GM19351 (cell line): Measurements from ENCODE around the gene PCDHA1.
"Not testable (repeated sequence)": the region's sequence is repeated elsewhere in the genome, so short reads cannot be mapped to it uniquely, and the experiment has no call there.

ENCODE experiments used
- ATAC-seq: cut with Tn5 transposase; IDR thresholded peaks from one replicate; pipeline ENCODE4 v1.9.1; 2021; ENCODE audit warnings: mild to moderate bottlenecking, moderate library complexity; ENCODE audit not compliant: unreplicated experiment

The PCDHA1 gene

GRCh38 chr5:140849831-140850634 is 64.1 kb downstream of the PCDHA1 start:
- ATAC-seq = not testable (repeated sequence)

GRCh38 chr5:140855772-140856674 is 70.1 kb downstream of the PCDHA1 start, which contains the start of gene PCDHA10:
Gene PCDHA10 (plus strand): TSS chr5:140855897. CDS start chr5:140856049, 152 bp downstream.
- ATAC-seq = no peak

- no peak for ATAC-seq
Observed at GRCh38 chr5:140857177-140857986, 71.4 kb downstream of the PCDHA1 start.

- ATAC-seq = no peak
Observed at GRCh38 chr5:140857987-140858240, 72.0 kb downstream of the PCDHA1 start.

DNA sequence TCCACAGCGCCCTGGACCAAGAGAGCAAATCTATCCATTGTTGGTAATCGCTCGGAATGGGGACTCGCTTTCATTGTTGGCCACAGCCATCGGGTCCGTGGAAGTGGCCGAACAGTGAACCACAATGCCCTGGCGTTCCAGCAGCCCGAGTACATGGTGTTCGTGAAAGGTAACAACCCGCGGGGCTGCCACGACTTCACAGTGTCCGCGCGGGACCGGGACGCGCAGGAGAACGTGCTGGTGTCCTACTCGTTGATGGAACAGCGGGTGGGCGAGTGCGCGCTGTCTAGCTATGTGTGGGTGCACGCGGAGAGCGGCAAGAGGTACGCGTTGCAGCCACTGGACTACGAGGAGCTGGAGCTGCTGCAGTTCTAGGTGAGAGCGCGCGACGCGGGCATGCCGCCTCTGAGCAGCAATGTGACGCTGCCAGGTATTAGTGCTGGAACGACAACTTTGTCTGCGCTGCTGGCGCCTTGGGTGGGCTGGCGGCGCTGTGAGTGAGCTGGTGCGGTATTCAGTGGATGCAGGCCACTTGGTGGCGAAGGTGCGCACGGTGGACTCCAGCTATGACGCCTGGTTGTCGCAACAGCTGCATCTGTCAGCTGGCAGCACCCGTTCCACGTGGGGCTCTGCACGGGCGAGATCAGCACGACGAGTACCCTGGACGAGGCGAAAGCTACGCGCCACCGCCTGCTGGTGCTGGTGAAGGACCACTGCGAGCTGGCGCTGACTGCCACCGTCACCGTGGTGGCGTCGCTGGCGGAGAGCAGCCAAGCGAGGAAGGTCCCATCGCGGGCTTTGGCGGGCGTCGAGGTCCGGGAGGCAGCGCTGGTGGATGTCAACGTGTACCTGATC is 76.7 kb downstream of the PCDHA1 start:
- ATAC-seq = no peak

DNA sequence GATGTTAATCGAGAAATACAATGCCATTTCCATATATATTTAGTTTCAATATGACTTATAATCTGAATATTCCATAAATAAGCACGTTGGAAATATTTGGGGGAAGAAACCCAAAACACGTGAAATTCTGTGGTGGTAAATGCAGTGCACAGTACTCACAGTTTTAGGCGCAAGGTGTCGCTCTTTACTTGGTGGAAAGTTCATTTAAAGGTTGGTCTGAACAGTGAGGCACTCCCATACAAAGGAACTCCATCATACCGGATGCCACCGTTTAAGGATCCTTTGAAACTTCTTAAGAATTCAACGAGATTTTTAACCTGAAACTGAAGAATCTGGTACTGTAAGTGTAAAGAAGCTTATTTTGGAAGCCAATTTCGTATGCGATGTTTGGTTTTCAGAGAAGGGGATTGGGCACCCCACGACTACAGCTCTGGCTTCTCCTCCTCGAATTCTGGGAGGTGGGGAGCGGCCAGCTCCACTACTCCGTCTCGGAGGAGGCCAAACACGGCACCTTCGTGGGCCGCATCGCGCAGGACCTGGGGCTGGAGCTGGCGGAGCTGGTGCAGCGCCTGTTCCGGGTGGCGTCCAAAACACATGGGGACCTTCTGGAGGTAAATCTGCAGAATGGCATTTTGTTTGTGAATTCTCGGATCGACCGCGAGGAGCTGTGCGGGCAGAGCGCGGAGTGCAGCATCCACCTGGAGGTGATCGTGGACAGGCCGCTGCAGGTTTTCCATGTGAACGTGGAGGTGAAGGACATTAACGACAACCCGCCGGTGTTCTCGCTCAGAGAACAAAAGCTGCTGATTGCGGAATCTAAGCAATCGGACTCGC is 83.0 kb downstream of the PCDHA1 start, which contains the start of gene PCDHA11:
PCDHA11 (plus strand) TSS at position 237 of the 834 bp plus-strand sequence; CDS start at position 384, 147 bp downstream.
- ATAC-seq = no peak

GRCh38 chr5:140869555-140869886 is 83.6 kb downstream of the PCDHA1 start:
- no peak for ATAC-seq

- ATAC-seq = no peak
Observed at GRCh38 chr5:140870221-140871201, 84.6 kb downstream of the PCDHA1 start.

- ATAC-seq = no peak
Observed at GRCh38 chr5:140875085-140876065, 89.4 kb downstream of the PCDHA1 start, which contains the start of gene PCDHA12. Gene PCDHA12 (plus strand): TSS chr5:140875308. CDS start chr5:140875473, 165 bp downstream.

DNA sequence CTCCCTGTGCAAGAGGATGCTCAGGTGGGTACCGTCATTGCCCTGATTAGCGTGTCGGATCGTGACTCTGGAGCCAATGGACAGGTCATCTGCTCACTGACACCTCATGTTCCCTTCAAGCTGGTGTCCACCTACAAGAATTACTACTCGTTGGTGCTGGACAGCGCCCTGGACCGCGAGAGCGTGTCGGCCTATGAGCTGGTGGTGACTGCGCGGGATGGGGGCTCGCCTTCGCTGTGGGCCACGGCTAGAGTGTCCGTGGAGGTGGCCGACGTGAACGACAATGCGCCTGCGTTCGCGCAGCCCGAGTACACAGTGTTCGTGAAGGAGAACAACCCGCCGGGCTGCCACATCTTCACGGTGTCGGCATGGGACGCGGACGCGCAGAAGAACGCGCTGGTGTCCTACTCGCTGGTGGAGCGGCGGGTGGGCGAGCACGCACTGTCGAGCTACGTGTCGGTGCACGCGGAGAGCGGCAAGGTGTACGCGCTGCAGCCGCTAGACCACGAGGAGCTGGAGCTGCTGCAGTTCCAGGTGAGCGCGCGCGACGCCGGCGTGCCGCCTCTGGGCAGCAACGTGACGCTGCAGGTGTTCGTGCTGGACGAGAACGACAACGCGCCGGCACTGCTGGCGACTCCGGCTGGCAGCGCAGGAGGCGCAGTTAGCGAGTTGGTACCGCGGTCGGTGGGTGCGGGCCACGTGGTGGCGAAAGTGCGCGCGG is 90.8 kb downstream of the PCDHA1 start:
- not testable (repeated sequence) for ATAC-seq

DNA sequence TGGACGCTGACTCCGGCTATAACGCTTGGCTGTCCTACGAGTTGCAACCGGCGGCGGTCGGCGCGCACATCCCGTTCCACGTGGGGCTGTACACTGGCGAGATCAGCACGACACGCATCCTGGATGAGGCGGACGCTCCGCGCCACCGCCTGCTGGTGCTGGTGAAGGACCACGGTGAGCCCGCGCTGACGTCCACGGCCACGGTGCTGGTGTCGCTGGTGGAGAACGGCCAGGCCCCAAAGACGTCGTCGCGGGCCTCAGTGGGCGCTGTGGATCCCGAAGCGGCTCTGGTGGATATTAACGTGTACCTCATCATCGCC is 91.3 kb downstream of the PCDHA1 start:
- ATAC-seq = no peak

DNA sequence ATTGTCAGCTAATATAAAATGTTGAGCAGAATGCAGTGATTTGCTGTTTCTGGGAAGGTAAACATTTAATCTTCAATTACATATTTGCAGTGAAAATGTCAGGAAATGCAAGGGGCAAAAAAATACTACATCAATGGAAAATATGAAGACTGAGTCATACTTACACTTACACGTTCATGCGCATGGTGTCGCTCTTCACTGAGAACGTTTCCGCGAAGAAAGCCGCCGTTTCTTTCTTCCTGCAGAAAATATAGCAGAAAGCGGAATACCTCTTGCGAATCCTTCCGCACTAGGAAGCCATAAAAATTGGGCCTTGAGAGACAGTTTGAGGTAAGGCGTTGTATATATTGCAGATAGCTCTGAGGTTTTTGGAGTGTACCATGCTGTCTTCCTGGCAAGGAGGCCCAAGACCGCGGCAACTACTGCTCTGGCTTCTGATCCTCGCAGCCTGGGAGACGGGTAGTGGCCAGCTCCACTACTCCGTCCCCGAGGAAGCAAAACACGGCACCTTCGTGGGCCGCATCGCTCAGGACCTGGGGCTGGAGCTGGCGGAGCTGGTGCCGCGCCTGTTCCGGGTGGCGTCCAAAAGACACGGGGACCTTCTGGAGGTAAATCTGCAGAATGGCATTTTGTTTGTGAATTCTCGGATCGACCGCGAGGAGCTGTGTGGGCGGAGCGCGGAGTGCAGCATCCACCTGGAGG is 96.1 kb downstream of the PCDHA1 start, which contains the start of gene PCDHA13:
PCDHA13 (plus strand) TSS at position 236 of the 702 bp plus-strand sequence; CDS start at position 381, 145 bp downstream.
- ATAC-seq = no peak

DNA sequence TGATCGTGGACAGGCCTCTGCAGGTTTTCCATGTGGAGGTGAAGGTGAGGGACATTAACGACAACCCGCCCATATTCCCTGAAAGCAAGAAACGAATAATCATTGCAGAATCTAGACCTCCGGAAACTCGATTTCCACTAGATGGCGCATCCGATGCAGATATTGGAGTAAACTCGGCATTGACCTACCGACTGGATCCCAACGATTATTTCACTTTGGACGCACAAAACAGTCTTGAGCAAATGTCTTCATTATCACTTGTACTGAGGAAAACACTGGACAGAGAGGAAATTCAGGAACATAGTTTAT is 96.6 kb downstream of the PCDHA1 start:
- ATAC-seq = no peak

DNA sequence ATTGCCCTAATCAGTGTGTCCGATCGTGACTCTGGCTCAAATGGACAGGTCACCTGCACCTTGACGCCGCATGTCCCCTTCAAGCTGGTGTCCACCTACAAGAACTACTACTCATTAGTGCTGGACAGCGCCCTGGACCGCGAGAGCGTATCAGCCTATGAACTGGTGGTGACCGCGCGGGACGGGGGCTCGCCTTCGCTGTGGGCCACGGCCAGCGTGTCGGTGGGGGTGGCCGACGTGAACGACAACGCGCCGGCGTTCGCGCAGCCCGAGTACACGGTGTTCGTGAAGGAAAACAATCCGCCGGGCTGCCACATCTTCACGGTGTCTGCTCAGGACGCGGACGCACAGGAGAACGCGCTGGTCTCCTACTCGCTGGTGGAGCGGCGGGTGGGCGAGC is 97.4 kb downstream of the PCDHA1 start:
- ATAC-seq = no peak

- ATAC-seq = no peak
Observed at GRCh38 chr5:140883927-140884697, 98.2 kb downstream of the PCDHA1 start.
